Endothelial cell of umbilical vein (primary cell): ENCODE measurements around the gene IZUMO2. TPM values are rescaled to one million over a fixed set of nuclear protein-coding genes. Genes with fewer than 3 reads are reported as not detected.

Experiments used
- BruUV-seq: library from RNA; stranded (reverse); fragments of 400-500 nt; replicated peaks from 2 replicates; lab custom pipeline; 2021; lab: Mats Ljungman, UMichigan
- CTCF ChIA-PET: fragments of 300-600, 350-600 bp; sonication (Branson Sonifier 250); formaldehyde crosslinking; loops from one replicate; lab custom pipeline; 2021; ENCODE audit warnings: antibody characterized with exemption, inconsistent platforms; lab: Charles Lee
- POLR2A ChIA-PET: fragments of 300-600, 350-600 bp; sonication (Branson Sonifier 250); formaldehyde crosslinking; loops from one replicate; lab custom pipeline; 2021; ENCODE audit warnings: antibody characterized with exemption, inconsistent platforms; lab: Charles Lee
- DNase-seq: peaks from one replicate; pipeline ENCODE4 v3.0.0-alpha.2; 2011; ENCODE audit warnings: low read depth, low spot score
- FAIRE-seq: peaks from 2 replicates; lab custom pipeline; 2011; peaks lifted over from hg19 to GRCh38; lab: Jason Lieb, UNC
- H2AFZ ChIP-seq: 2 replicates; pipeline ENCODE4 v1.6.0; 2012; ENCODE audit warnings: low read depth, low read length, control low read depth, inconsistent platforms
- H3K27ac ChIP-seq: 2 replicates; pipeline ENCODE4 v1.5.1; 2011; ENCODE audit warnings: low read depth, mild to moderate bottlenecking, control low read depth, low read length, moderate library complexity; ENCODE audit not compliant: insufficient read depth
- H3K27me3 ChIP-seq, 2 experiments: 2 replicates each; pipeline versions ENCODE4 v1.6.0 to v1.6.1; 2011; ENCODE audit warnings: low read length in 2 of 2, mixed read lengths in 1 of 2; ENCODE audit not compliant: control insufficient read depth in 2 of 2, insufficient read depth in 2 of 2
- H3K36me3 ChIP-seq, 2 experiments: 2 replicates in 1 of 2; 3 replicates in 1 of 2; pipeline ENCODE4 v1.5.1; 2011; ENCODE audit warnings: low read length in 2 of 2, mild to moderate bottlenecking in 1 of 2, moderate library complexity in 1 of 2; ENCODE audit not compliant: control insufficient read depth in 2 of 2, insufficient read depth in 2 of 2; ENCODE audit errors: extremely low read depth in 1 of 2
- H3K4me1 ChIP-seq: 3 replicates; pipeline ENCODE4 v1.5.1; 2011; ENCODE audit warnings: mild to moderate bottlenecking, low read length; ENCODE audit not compliant: control insufficient read depth, insufficient read depth; ENCODE audit errors: extremely low read depth
- H3K4me2 ChIP-seq: 2 replicates; pipeline ENCODE4 v1.6.1; 2011; ENCODE audit warnings: low read length, control low read depth, mixed read lengths; ENCODE audit not compliant: insufficient read depth
- H3K4me3 ChIP-seq, 3 experiments: fragments of 200-600 bp in 1 of 3; sonication (generic), shearing (Covaris generic) in 1 of 3; replicated peaks in 1 of 3; 2 replicates each; pipeline ENCODE4 v1.5.1; 2011 to 2016; ENCODE audit warnings: control low read depth in 3 of 3, low read length in 3 of 3, mild to moderate bottlenecking in 2 of 3, inconsistent platforms in 1 of 3, low read depth in 1 of 3, moderate library complexity in 1 of 3; ENCODE audit not compliant: insufficient read depth in 1 of 3
- H3K79me2 ChIP-seq: 2 replicates; pipeline ENCODE4 v1.6.0; 2012; ENCODE audit warnings: low read length, inconsistent platforms; ENCODE audit not compliant: control insufficient read depth, insufficient read depth
- H3K9ac ChIP-seq: replicated peaks from 2 replicates; pipeline ENCODE3; 2011; ENCODE audit warnings: low read length, control low read depth; ENCODE audit not compliant: insufficient read depth; ENCODE audit errors: extremely low read depth
- H3K9me1 ChIP-seq: replicated peaks from 3 replicates; pipeline ENCODE4 v1.6.0; 2011; ENCODE audit warnings: mild to moderate bottlenecking, low read length; ENCODE audit not compliant: control insufficient read depth, insufficient read depth; ENCODE audit errors: extremely low read depth
- H3K9me3 ChIP-seq: replicated peaks from 2 replicates; pipeline ENCODE4 v1.5.1; 2012; ENCODE audit warnings: low read length, inconsistent platforms; ENCODE audit not compliant: control insufficient read depth, insufficient read depth
- H4K20me1 ChIP-seq: replicated peaks from 2 replicates; pipeline ENCODE3; 2011; ENCODE audit warnings: mild to moderate bottlenecking, low read length; ENCODE audit not compliant: control insufficient read depth, insufficient read depth; ENCODE audit errors: extremely low read depth
- CTCF ChIP-seq, 2 donors: IDR thresholded peaks; 1 replicate in 1 of 2; 2 replicates in 1 of 2; pipeline ENCODE4 v1.5.1; 2011; ENCODE audit warnings: low read length in 2 of 2, mild to moderate bottlenecking in 2 of 2, moderate library complexity in 2 of 2, control low read depth in 1 of 2, inconsistent platforms in 1 of 2, low read depth in 1 of 2; ENCODE audit not compliant: insufficient read depth in 1 of 2; ENCODE audit errors: extremely low read depth in 1 of 2
- EZH2 ChIP-seq: IDR thresholded peaks from 2 replicates; pipeline ENCODE4 v1.6.1; 2012; ENCODE audit warnings: borderline replicate concordance, low read depth, mild to moderate bottlenecking, moderate library complexity, low read length, inconsistent platforms; ENCODE audit not compliant: severe bottlenecking
- FOS ChIP-seq: IDR thresholded peaks from 2 replicates; pipeline ENCODE4 v1.6.1; 2011; ENCODE audit warnings: mild to moderate bottlenecking, low read length, moderate library complexity, borderline replicate concordance; ENCODE audit not compliant: insufficient read depth
- GATA2 ChIP-seq: IDR thresholded peaks from 2 replicates; pipeline ENCODE4 v1.7.0; 2011; ENCODE audit warnings: low read depth, mild to moderate bottlenecking, moderate library complexity, mixed read lengths, low read length; ENCODE audit not compliant: insufficient read length, insufficient read depth
- JUN ChIP-seq: IDR thresholded peaks from 2 replicates; pipeline ENCODE4 v1.6.1; 2011; ENCODE audit warnings: borderline replicate concordance, low read depth; ENCODE audit not compliant: insufficient read length, insufficient read depth
- MAX ChIP-seq: IDR thresholded peaks from 2 replicates; pipeline ENCODE4 v1.6.1; 2011; ENCODE audit not compliant: insufficient read depth, insufficient read length
- MYC ChIP-seq: IDR thresholded peaks from one replicate; pipeline ENCODE4 v1.6.1; 2011; ENCODE audit warnings: mild to moderate bottlenecking, low read depth, low read length
- POLR2A ChIP-seq: IDR thresholded peaks from 2 replicates; pipeline ENCODE4 v1.6.1; 2012; ENCODE audit warnings: low read depth, mild to moderate bottlenecking, control low read depth, low read length
- POLR2AphosphoS5 ChIP-seq: IDR thresholded peaks from 2 replicates; pipeline ENCODE4 v1.6.1; 2012; ENCODE audit warnings: low read depth, mild to moderate bottlenecking, control low read depth, low read length, moderate library complexity; ENCODE audit not compliant: insufficient read depth
- dilution Hi-C: fragments of 300-500 bp; cut with MboI; formaldehyde crosslinking; loops from one replicate; pipeline ENCODE4 v1.15.0; 2019; ENCODE audit warnings: low sequenced_read_pairs; ENCODE audit not compliant: extremely low pct_ligation_motif_present
- intact Hi-C: fragments of 100-400 bp; cut with micrococcal nuclease; formaldehyde crosslinking; loops from one replicate; pipeline ENCODE4 v1.10.0; 2022
- polyA plus RNA-seq, 4 experiments: library from polyadenylated mRNA; depleted of rRNA in 3 of 4; stranded (reverse) in 3 of 4; unstranded in 1 of 4; fragments of >200 nt; gene quantifications; 2 replicates each; pipeline versions ENCODE4 v1.2.1 to v1.2.3, GENCODE V29; 2011 to 2012; ENCODE audit warnings: missing spikeins in 1 of 4
- total RNA-seq: library from RNA; stranded (reverse); gene quantifications from 2 replicates; pipeline ENCODE4 v1.2.3, GENCODE V29; 2021

IZUMO2 gene
- total and polyA plus RNA-seq, 2 donors (not counting 3 experiments of a cell fraction or from before 2014, with no cell fraction given) = not detected

GRCh38 chr19:50152578-50152977 is 10.5 kb downstream of the IZUMO2 start:
- Histone ChIP-seq H4K20me1 (no peaks in the 10 kb centered on the region), H3K9ac (no peak overlapping the region), H3K9me1 (no peaks in the 10 kb centered on the region), H3K4me1 (no peaks in the 10 kb centered on the region), H3K36me3 (no peaks in the 10 kb centered on the region), H3K79me2 (no peaks in the 10 kb centered on the region), H3K27ac (no peak overlapping the region), H2AFZ (no peak overlapping the region), H3K4me2 (no peak overlapping the region), H3K9me3 (no peaks in the 10 kb centered on the region), H3K27me3 (no peaks in the 10 kb centered on the region), H3K4me3 (no peak overlapping the region)
- CTCF ChIA-PET = no interaction called here
- DNase-seq (no peak), FAIRE-seq (no peak)
- no TSS peak for BruUV-seq
- intact Hi-C loops = no loop called here
- TF ChIP-seq MYC (no peak), JUN (no peak), GATA2 (no peak), EZH2 (no peak), CTCF (IDR thresholded peaks at IDR 0.05; ENCODE audit: extremely low read depth in 1 of 2, insufficient read depth in 1 of 2, low read depth in 1 of 2, low read length in 2 of 2) (no peak), POLR2A (no peak), MAX (no peak), FOS (no peak), POLR2AphosphoS5 (no peak)
- POLR2A ChIA-PET = no interaction called here
- dilution Hi-C loops = no loop called here
